22Rv1 (cell line): ENCODE measurements around the gene CPNE9.

Experiments
- ZFX ChIP-seq: fragments of 450-650 bp; IDR thresholded peaks from 2 replicates; pipeline ENCODE4 v1.6.1; 2017; ENCODE audit warnings: antibody characterized with exemption, borderline replicate concordance
- TF ChIP-seq, protein P1 (sequence below): fragments of 450-650 bp; IDR thresholded peaks from 2 replicates; pipeline ENCODE4 v1.5.1; 2017; ENCODE audit warnings: mild to moderate bottlenecking

DNA sequence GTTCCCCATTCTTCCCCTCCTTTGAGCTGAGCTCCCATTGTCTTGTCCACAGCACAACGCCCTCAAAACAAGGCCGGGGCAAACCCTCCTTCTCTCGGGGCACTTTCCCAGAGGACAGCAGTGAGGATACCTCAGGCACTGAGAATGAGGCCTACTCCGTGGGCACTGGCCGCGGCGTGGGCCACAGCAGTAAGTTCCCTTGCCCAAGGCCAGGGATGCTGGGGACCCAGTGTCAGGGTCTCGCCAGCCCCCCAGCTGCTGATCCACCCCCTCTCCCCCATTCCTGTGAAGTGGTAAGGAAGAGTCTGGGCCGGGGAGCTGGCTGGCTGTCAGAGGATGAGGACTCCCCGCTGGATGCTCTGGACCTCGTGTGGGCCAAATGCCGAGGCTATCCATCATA lies 41.9 kb downstream of the CPNE9 start:
- TF ChIP-seq, protein P1, sequence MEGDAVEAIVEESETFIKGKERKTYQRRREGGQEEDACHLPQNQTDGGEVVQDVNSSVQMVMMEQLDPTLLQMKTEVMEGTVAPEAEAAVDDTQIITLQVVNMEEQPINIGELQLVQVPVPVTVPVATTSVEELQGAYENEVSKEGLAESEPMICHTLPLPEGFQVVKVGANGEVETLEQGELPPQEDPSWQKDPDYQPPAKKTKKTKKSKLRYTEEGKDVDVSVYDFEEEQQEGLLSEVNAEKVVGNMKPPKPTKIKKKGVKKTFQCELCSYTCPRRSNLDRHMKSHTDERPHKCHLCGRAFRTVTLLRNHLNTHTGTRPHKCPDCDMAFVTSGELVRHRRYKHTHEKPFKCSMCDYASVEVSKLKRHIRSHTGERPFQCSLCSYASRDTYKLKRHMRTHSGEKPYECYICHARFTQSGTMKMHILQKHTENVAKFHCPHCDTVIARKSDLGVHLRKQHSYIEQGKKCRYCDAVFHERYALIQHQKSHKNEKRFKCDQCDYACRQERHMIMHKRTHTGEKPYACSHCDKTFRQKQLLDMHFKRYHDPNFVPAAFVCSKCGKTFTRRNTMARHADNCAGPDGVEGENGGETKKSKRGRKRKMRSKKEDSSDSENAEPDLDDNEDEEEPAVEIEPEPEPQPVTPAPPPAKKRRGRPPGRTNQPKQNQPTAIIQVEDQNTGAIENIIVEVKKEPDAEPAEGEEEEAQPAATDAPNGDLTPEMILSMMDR, result no peak
- no peak for TF ChIP-seq ZFX
